ENCODE measurements around the gene LMTK2.

- TF ChIP-seq ZBTB33 (IDR thresholded peaks at IDR 0.05; ENCODE audit: extremely low read depth, insufficient replicate concordance, low read length) = no peak
- no peak for TF ChIP-seq CTCF (IDR thresholded peaks at IDR 0.05 in 2 of 3, conservative IDR thresholded peaks at IDR 0.05 in 1 of 3; ENCODE audit: borderline replicate concordance in 1 of 3, insufficient read depth in 1 of 3, low read depth in 2 of 3, low read length in 2 of 3)
- no peak for TF ChIP-seq RAD21 (IDR thresholded peaks at IDR 0.05; ENCODE audit: low read depth)
- no peak for TF ChIP-seq POLR2AphosphoS5 (IDR thresholded peaks at IDR 0.05; ENCODE audit: low read depth, low read length)
- TF ChIP-seq SRF (IDR thresholded peaks at IDR 0.05; ENCODE audit: low read depth) = no peak
- no peak for TF ChIP-seq POLR2A (IDR thresholded peaks at IDR 0.05; ENCODE audit: borderline replicate concordance, extremely low read depth, insufficient read depth, insufficient read length)
Observed at GRCh38 chr7:98212532-98213041, 105.9 kb downstream of the LMTK2 start.

Measured in HCT116 (cell line).